Hepatocyte (in vitro differentiated cells): Measurements from ENCODE around the gene IRF4. TPM values are rescaled to one million over a fixed set of nuclear protein-coding genes. Genes with fewer than 3 reads are reported as not detected.

Source experiments
- DNase-seq: peaks from one replicate; pipeline ENCODE4 v3.0.0-alpha.2; 2016; ENCODE audit warnings: low spot score
- H2AFZ ChIP-seq: fragments of 200-600 bp; sonication (generic); 2 replicates; pipeline ENCODE4 v1.6.0; 2016; ENCODE audit warnings: antibody characterized with exemption, mild to moderate bottlenecking
- H3K27ac ChIP-seq: fragments of 200-600 bp; sonication (generic); 2 replicates; pipeline ENCODE4 v1.5.1; 2016; ENCODE audit warnings: mild to moderate bottlenecking
- H3K27me3 ChIP-seq: fragments of 200-600 bp; sonication (generic); 2 replicates; pipeline ENCODE4 v1.6.1; 2016
- H3K36me3 ChIP-seq: fragments of 200-600 bp; sonication (generic); replicated peaks from 2 replicates; pipeline ENCODE4 v1.5.1; 2016; ENCODE audit warnings: low read depth; ENCODE audit not compliant: insufficient read depth
- H3K4me1 ChIP-seq: fragments of 200-600 bp; sonication (generic); 2 replicates; pipeline ENCODE4 v1.5.1; 2016; ENCODE audit warnings: mild to moderate bottlenecking, moderate library complexity; ENCODE audit not compliant: insufficient read depth
- H3K4me2 ChIP-seq: fragments of 200-600 bp; sonication (generic); 2 replicates; pipeline ENCODE4 v1.6.0; 2016
- H3K4me3 ChIP-seq: fragments of 200-600 bp; sonication (generic); 2 replicates; pipeline ENCODE4 v1.5.1; 2016; ENCODE audit warnings: mild to moderate bottlenecking
- H3K79me2 ChIP-seq: fragments of 200-600 bp; sonication (generic); 2 replicates; pipeline ENCODE4 v1.6.0; 2017; ENCODE audit warnings: mild to moderate bottlenecking
- H3K9me2 ChIP-seq: fragments of 200-600 bp; sonication (generic); replicated peaks from 2 replicates; pipeline ENCODE4 v1.6.0; 2017; ENCODE audit warnings: mild to moderate bottlenecking; ENCODE audit not compliant: insufficient read depth
- H3K9me3 ChIP-seq: fragments of 200-600 bp; sonication (generic); 2 replicates; pipeline ENCODE4 v1.5.1; 2016; ENCODE audit warnings: low read depth, mild to moderate bottlenecking
- H4K20me1 ChIP-seq: fragments of 200-600 bp; sonication (generic); 2 replicates; pipeline ENCODE4 v1.6.0; 2016; ENCODE audit warnings: mild to moderate bottlenecking; ENCODE audit not compliant: insufficient read depth, poor library complexity, severe bottlenecking
- EZH2 ChIP-seq: fragments of 200-600 bp; sonication (generic); IDR thresholded peaks from 2 replicates; pipeline ENCODE4 v1.6.1; 2016; ENCODE audit warnings: antibody characterized with exemption, mild to moderate bottlenecking, borderline replicate concordance
- EZH2phosphoT487 ChIP-seq: fragments of 200-600 bp; sonication (generic); IDR thresholded peaks from one replicate; pipeline ENCODE4 v1.6.1; 2018; ENCODE audit warnings: antibody characterized with exemption, mild to moderate bottlenecking, low read depth, moderate library complexity; ENCODE audit not compliant: unreplicated experiment, severe bottlenecking
- WGBS: methylation state at CpG from one replicate; pipeline ENCODE4 v1.1.6; 2016; ENCODE audit warnings: low lambda C conversion rate; ENCODE audit errors: missing lambda C conversion rate; 5-methylcytosine and 5-hydroxymethylcytosine counted together
- polyA plus RNA-seq: library from polyadenylated mRNA; unstranded; fragments of >200 nt; fragmentation: Nextera tagmentation; extraction: Ambion mirVana; gene quantifications from 2 replicates; pipeline ENCODE4 v1.2.1, GENCODE V29; 2016
- total RNA-seq: library from RNA; depleted of rRNA; stranded (reverse); fragments of >200 nt; gene quantifications from 2 replicates; pipeline ENCODE4 v1.2.3, GENCODE V29; 2014
- TF ChIP-seq, protein P1 (sequence below): fragments of 200-600 bp; sonication (generic); IDR thresholded peaks from 2 replicates; pipeline ENCODE4 v1.5.1; 2016; ENCODE audit warnings: antibody characterized with exemption, mild to moderate bottlenecking; ENCODE audit not compliant: poor library complexity

The IRF4 gene
- total and polyA plus RNA-seq, 2 experiments from 2014 or later = 0.02 to 0.23 TPM

DNA sequence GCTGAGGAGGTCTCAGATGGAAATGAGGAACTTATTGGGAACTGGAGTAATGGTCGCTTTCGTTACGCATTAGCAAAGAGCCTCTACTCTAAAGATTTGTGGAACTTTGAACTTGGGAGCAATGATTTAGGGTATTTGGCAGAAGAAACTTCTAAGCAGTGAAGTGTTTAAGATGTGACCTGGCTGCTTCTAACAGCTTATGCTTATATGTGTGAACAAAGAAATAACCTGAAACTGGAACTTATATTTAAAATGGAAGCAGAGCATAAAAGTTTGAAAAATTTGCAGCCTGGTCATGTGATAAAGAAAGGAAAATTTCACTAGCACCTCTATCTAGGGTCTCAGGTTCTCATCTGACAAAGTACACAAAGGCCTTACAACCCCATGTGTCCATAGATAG is 23.5 kb downstream of the IRF4 start:
- 99% methylated on average over 3 of the region's 3 CpGs for WGBS
- no peaks in the 10 kb centered on the region for H3K9me2 ChIP-seq
- H3K4me1 ChIP-seq = no peaks in the 10 kb centered on the region
- H3K79me2 ChIP-seq = no peaks in the 10 kb centered on the region
- H2AFZ ChIP-seq = no peak overlapping the region
- no peak overlapping the region for H3K4me2 ChIP-seq
- DNase-seq = no peak
- no peak overlapping the region for H3K27ac ChIP-seq
- H3K27me3 ChIP-seq = no peaks in the 10 kb centered on the region
- no peak overlapping the region for H3K4me3 ChIP-seq
- H3K9me3 ChIP-seq = no peaks in the 10 kb centered on the region
- no peaks in the 10 kb centered on the region for H3K36me3 ChIP-seq
- H4K20me1 ChIP-seq = no peaks in the 10 kb centered on the region
- TF ChIP-seq, protein P1, sequence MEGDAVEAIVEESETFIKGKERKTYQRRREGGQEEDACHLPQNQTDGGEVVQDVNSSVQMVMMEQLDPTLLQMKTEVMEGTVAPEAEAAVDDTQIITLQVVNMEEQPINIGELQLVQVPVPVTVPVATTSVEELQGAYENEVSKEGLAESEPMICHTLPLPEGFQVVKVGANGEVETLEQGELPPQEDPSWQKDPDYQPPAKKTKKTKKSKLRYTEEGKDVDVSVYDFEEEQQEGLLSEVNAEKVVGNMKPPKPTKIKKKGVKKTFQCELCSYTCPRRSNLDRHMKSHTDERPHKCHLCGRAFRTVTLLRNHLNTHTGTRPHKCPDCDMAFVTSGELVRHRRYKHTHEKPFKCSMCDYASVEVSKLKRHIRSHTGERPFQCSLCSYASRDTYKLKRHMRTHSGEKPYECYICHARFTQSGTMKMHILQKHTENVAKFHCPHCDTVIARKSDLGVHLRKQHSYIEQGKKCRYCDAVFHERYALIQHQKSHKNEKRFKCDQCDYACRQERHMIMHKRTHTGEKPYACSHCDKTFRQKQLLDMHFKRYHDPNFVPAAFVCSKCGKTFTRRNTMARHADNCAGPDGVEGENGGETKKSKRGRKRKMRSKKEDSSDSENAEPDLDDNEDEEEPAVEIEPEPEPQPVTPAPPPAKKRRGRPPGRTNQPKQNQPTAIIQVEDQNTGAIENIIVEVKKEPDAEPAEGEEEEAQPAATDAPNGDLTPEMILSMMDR = no peak
- TF ChIP-seq EZH2 = no peak
- no peak for TF ChIP-seq EZH2phosphoT487

DNA sequence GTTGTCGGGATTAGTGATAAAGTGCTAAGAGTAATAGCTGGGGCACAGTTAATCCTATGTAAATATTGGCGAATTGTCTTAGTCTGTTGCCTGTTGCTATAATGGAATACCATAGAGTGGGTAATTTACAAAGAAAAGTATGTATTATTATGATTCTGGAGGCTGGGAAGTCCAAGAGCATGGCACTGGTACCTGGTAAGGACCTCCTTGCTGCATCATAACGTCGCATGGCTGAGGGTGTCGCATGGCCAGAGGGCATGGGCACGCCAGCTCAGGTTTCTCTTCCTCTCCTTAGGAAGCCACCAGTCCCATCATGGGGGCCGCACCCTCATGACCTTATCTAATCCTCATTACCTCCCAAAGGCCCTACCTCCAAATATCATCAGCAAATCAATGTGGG is 29.7 kb downstream of the IRF4 start:
- Histone ChIP-seq H3K9me2 (no peaks in the 10 kb centered on the region), H3K4me2 (no peak overlapping the region), H3K79me2 (no peaks in the 10 kb centered on the region), H3K9me3 (no peaks in the 10 kb centered on the region), H4K20me1 (no peaks in the 10 kb centered on the region), H3K4me3 (no peak overlapping the region), H3K36me3 (no peaks in the 10 kb centered on the region), H3K27me3 (no peaks in the 10 kb centered on the region), H3K4me1 (peaks cover 14% of the 10 kb centered on the region), H2AFZ (no peak overlapping the region), H3K27ac (no peak overlapping the region)
- TF ChIP-seq EZH2phosphoT487 = no peak
- TF ChIP-seq EZH2 = no peak
- TF ChIP-seq, protein P1 = no peak
- WGBS = 93% methylated on average over 7 of the region's 7 CpGs
- DNase-seq = no peak

DNA sequence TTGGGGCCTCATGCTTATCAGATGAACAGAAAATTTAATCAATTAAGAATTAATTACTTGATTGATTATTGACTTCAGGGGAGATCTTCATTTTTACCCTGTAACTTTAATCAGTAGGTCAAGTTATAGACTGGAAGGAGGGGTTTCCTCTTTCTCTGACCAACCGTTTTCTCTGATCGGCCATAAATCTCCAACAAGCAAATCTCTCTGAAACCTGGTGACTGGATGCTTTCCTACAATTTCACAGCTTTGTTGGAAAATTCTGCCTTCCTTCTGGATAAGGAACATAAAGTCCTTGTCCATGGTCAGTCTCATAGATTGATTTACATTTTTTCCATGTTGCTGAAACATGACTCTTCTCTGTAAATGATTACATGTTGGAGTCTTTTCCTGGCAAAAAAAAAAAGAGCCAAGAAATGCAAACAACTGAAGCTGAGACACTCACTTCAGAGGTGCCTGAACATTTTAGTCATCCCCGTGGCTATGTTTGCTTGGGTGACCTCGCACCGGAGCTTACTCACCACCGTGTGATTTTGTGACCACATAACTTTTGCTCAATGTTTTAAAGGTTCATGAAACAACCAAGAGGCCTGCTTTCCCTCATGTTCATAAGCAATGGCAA is 31.0 kb downstream of the IRF4 start:
- Histone ChIP-seq H3K4me2 (peak overlapping the region; percentile 20), H3K4me3 (no peak overlapping the region), H2AFZ (no peak overlapping the region), H3K27me3 (no peaks in the 10 kb centered on the region), H3K4me1 (peaks cover 14% of the 10 kb centered on the region), H3K36me3 (no peaks in the 10 kb centered on the region), H3K9me2 (no peaks in the 10 kb centered on the region), H3K27ac (peak overlapping the region; percentile 93), H3K9me3 (no peaks in the 10 kb centered on the region), H3K79me2 (no peaks in the 10 kb centered on the region), H4K20me1 (no peaks in the 10 kb centered on the region)
- peak; percentile 86 for DNase-seq
- TF ChIP-seq EZH2phosphoT487 = no peak
- TF ChIP-seq, protein P1 = no peak
- TF ChIP-seq EZH2 = no peak
- WGBS = 26% methylated on average over 6 of the region's 6 CpGs
